ENCODE measurements around the gene TJAP1. TPM values are rescaled to one million over a fixed set of nuclear protein-coding genes. Genes with fewer than 3 reads are reported as not detected.
"Not testable (repeated sequence)": the region's sequence is repeated elsewhere in the genome, so short reads cannot be mapped to it uniquely, and the experiment has no call there.

TJAP1 gene
- total and polyA plus RNA-seq, 4 donors = 6.3 to 38.7 (median 33.1) TPM

DNA sequence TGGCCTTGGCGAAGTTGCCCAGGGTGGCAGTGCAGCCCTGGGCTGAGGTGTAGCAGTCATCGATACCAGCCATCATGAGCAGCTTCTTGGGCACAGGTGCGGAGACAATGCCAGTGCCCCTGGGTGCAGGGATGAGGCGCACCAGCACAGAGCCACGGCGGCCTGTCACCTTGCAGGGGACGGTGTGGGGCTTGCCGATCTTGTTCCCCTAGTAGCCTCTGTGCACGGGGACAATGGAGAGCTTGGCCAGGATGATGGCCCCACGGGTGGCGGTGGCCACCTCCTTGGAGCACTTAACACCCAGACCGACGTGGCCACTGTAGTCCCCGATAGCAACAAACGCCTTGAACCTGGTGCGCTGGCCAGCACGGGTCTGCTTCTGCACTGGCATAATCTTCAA is 61.6 kb downstream of the TJAP1 start:
- WGBS, 2 donors = 96 to 99% methylated on average over 14 to 15 of the region's 17 CpGs
- H3K4me1 ChIP-seq (ENCODE audit: control insufficient read depth in 1 of 2, insufficient read depth in 2 of 2, low read length in 2 of 2); H3K36me3 ChIP-seq (ENCODE audit: control insufficient read depth in 1 of 2, insufficient read depth in 2 of 2, low read length in 1 of 2); ATAC-seq (ENCODE audit: low FRiP score); H3K9me3 ChIP-seq (ENCODE audit: control insufficient read depth, low read length); H3K27ac ChIP-seq (ENCODE audit: low read depth in 1 of 2, low read length in 2 of 2); DNase-seq; intact Hi-C loops (cut with DNase I); H3K4me3 ChIP-seq (ENCODE audit: low read length in 2 of 2); H3K27me3 ChIP-seq (ENCODE audit: control insufficient read depth in 1 of 2, insufficient read depth in 2 of 2, low read length in 1 of 2): not testable (repeated sequence)

DNA sequence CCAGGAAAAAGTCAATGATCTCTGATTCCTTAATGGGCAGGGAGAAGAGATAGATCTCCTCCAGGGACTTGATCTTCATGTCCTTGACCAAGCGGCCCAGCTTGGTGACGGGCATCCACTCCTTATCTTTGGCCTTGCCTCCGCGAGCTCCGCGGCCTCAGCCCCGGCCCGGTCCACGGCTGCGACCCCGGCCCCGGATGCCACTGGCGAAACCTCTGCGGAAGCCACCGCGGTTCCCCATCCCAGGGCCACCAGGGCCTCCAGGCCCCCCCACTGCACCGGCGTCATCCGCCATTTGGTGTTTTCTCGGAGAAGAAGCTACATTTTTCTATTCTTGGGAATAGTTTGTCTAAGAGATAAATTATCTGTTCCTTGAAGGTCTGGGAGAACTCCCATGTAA is 62.0 kb downstream of the TJAP1 start:
- H3K27ac ChIP-seq (ENCODE audit: low read depth in 1 of 2, low read length in 2 of 2); H3K27me3 ChIP-seq (ENCODE audit: control insufficient read depth in 1 of 2, insufficient read depth in 2 of 2, low read length in 1 of 2); H3K4me3 ChIP-seq (ENCODE audit: low read length in 2 of 2); H3K4me1 ChIP-seq (ENCODE audit: control insufficient read depth in 1 of 2, insufficient read depth in 2 of 2, low read length in 2 of 2); H3K36me3 ChIP-seq (ENCODE audit: control insufficient read depth in 1 of 2, insufficient read depth in 2 of 2, low read length in 1 of 2); ATAC-seq (ENCODE audit: low FRiP score); H3K9me3 ChIP-seq (ENCODE audit: control insufficient read depth, low read length); intact Hi-C loops (cut with DNase I); DNase-seq: not testable (repeated sequence)
- WGBS, 2 donors = 97 to 98% methylated on average over 20 of the region's 20 CpGs

DNA sequence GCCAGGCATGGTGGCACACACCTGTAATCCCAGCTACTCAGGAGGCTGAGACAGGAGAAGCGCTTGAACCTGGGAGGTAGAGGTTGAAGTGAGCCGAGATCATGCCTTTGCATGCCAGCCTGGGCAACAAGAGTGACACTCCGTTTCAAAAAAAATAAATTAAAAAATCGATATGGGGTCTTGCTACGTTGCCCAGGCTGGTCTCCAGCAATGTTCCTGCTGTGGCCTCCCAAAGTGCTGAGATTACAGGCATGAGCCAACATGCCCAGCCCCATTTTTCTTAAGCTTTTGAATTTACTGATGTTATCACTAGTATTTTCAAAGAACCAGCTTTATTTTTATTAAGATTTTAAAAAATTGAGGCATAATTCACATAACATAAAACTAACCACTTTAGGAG is 63.1 kb downstream of the TJAP1 start:
- DNase-seq (no peak), ATAC-seq (ENCODE audit: low FRiP score) (no peak)
- Histone ChIP-seq H3K27ac (ENCODE audit: low read depth in 1 of 2, low read length in 2 of 2) (no peak overlapping the region), H3K4me1 (ENCODE audit: control insufficient read depth in 1 of 2, insufficient read depth in 2 of 2, low read length in 2 of 2) (no peaks in the 10 kb centered on the region), H3K27me3 (ENCODE audit: control insufficient read depth in 1 of 2, insufficient read depth in 2 of 2, low read length in 1 of 2) (no peaks in the 10 kb centered on the region), H3K36me3 (ENCODE audit: control insufficient read depth in 1 of 2, insufficient read depth in 2 of 2, low read length in 1 of 2) (no peaks in the 10 kb centered on the region), H3K9me3 (ENCODE audit: control insufficient read depth, low read length) (no peaks in the 10 kb centered on the region), H3K4me3 (ENCODE audit: low read length in 2 of 2) (no peak overlapping the region)
- intact Hi-C loops (cut with DNase I) = no loop called here
- WGBS, 2 donors = 97% methylated on average over 5 of the region's 5 CpGs

DNA sequence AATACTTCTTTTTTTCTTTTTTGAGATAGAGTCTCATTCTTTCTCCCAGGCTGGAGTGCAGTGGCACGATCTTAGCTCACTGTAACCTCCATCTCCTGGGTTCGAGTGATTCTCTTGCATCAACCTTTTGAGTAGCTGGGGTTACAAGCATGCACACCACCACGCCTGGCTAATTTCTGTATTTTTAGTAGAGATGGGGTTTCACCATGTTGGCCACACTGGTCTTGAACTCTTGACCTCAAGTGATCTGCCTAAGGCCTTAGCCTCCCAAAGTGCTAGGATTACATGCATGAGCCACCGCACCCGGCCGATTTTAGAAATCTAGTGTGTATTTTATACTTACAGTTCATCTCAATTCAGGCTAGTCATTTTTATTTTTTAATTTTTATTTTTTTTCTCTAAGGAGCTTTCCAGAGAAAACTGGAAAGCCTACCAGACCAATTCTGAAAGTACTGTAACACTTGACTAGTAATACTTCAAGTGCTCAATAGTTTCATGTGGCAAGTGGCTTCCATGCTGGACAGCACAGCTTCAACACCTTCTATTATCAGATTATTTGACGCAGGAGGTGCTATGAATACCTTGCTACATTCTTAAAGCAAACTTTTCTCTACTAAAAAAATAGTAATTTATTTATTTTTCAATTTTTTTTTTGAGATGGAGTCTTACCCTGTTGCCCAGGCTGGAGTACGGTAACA is 64.6 kb downstream of the TJAP1 start:
- Histone ChIP-seq H3K36me3 (ENCODE audit: control insufficient read depth in 1 of 2, insufficient read depth in 2 of 2, low read length in 1 of 2) (no peaks in the 10 kb centered on the region), H3K27ac (ENCODE audit: low read depth in 1 of 2, low read length in 2 of 2) (no peak overlapping the region), H3K4me1 (ENCODE audit: control insufficient read depth in 1 of 2, insufficient read depth in 2 of 2, low read length in 2 of 2) (no peaks in the 10 kb centered on the region), H3K4me3 (ENCODE audit: low read length in 2 of 2) (no peak overlapping the region), H3K27me3 (ENCODE audit: control insufficient read depth in 1 of 2, insufficient read depth in 2 of 2, low read length in 1 of 2) (no peaks in the 10 kb centered on the region), H3K9me3 (ENCODE audit: control insufficient read depth, low read length) (no peaks in the 10 kb centered on the region)
- no peak for DNase-seq
- 94 to 96% methylated on average over 8 of the region's 8 CpGs for WGBS, 2 donors
- intact Hi-C loops (cut with DNase I) = no loop called here
- no peak for ATAC-seq (ENCODE audit: low FRiP score)

DNA sequence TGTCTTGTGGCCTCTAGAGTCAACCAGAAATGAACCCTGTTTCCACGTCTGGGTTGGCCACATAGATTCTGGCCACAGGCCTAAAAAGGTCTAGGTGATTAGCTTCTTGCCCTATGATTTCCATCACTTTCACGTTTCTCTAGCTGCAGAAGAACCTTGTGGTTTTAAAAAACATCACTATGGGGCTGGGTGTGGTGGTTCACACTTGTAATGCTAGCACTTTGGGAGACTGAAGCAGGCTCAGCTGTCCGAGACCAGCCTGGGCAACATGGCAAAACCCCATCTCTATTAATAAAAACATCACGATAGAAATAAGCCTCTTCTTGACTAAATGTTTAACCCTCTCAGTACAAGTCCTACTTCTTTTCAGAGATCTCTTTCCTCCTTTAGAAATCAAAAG is 67.1 kb downstream of the TJAP1 start:
- Histone ChIP-seq H3K36me3 (ENCODE audit: control insufficient read depth in 1 of 2, insufficient read depth in 2 of 2, low read length in 1 of 2) (peaks cover 4 to 5% of the 10 kb centered on the region in 2 donors), H3K27me3 (ENCODE audit: control insufficient read depth in 1 of 2, insufficient read depth in 2 of 2, low read length in 1 of 2) (no peaks in the 10 kb centered on the region), H3K9me3 (ENCODE audit: control insufficient read depth, low read length) (no peaks in the 10 kb centered on the region), H3K4me3 (ENCODE audit: low read length in 2 of 2) (no peak overlapping the region), H3K27ac (ENCODE audit: low read depth in 1 of 2, low read length in 2 of 2) (no peak overlapping the region), H3K4me1 (ENCODE audit: control insufficient read depth in 1 of 2, insufficient read depth in 2 of 2, low read length in 2 of 2) (no peaks in the 10 kb centered on the region)
- ATAC-seq (ENCODE audit: low FRiP score) (no peak), DNase-seq (no peak)
- intact Hi-C loops (cut with DNase I) = no loop called here
- 61 to 62% methylated on average over 4 of the region's 4 CpGs for WGBS, 2 donors

DNA sequence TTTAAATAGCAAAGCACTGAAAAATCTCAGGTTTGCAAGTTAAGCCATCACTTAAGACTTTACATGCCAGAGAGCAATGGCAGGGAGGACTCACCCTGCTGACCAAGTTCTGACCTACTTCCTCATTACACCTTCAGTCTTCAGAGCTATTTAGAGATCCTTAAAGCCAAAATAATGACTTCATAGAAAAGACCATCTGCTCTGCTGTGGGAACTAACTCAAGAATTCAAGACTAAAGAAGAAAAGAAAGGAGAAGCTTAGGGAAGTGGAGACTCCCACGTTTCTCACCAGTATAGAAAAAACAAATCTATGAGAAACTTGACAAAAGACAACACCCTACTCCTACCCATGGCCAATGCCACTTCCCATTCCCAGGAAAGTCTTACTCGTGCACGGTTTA is 69.9 kb downstream of the TJAP1 start:
- Histone ChIP-seq H3K27ac (ENCODE audit: low read depth in 1 of 2, low read length in 2 of 2) (no peak overlapping the region), H3K4me1 (ENCODE audit: control insufficient read depth in 1 of 2, insufficient read depth in 2 of 2, low read length in 2 of 2) (no peaks in the 10 kb centered on the region), H3K27me3 (ENCODE audit: control insufficient read depth in 1 of 2, insufficient read depth in 2 of 2, low read length in 1 of 2) (no peaks in the 10 kb centered on the region), H3K4me3 (ENCODE audit: low read length in 2 of 2) (no peak overlapping the region), H3K9me3 (ENCODE audit: control insufficient read depth, low read length) (no peaks in the 10 kb centered on the region), H3K36me3 (ENCODE audit: control insufficient read depth in 1 of 2, insufficient read depth in 2 of 2, low read length in 1 of 2) (peaks cover 7 to 8% of the 10 kb centered on the region in 2 donors)
- intact Hi-C loops (cut with DNase I) = no loop called here
- no peak for ATAC-seq (ENCODE audit: low FRiP score)
- DNase-seq = no peak
- 55 to 79% methylated on average over 3 of the region's 3 CpGs for WGBS, 2 donors

Small RNA genes lying within 50 kb of the gene (microRNA-seq; reads per million reads assigned to microRNA genes)
- 0 to 0.60 reads per million in 2 donors for gene MIR6780B

Other genes starting within 250 kb of the TJAP1 start
- 10 to 100 TPM; 10.2 to 18.1 TPM for gene DNPH1, start 248.1 kb upstream of the TJAP1 start, total RNA-seq
- 10 to 100 TPM; 36.8 to 87.4 TPM for gene DNPH1, start 248.1 kb upstream of the TJAP1 start, polyA plus RNA-seq
- gene TTBK1, start 234.1 kb upstream of the TJAP1 start, total RNA-seq = under 1 TPM in 1 of 2 donors, not detected in 1; 0.12 TPM
- not detected for gene TTBK1, start 234.1 kb upstream of the TJAP1 start, polyA plus RNA-seq
- not detected for gene SLC22A7, start 179.3 kb upstream of the TJAP1 start, total RNA-seq
- not detected for gene SLC22A7, start 179.3 kb upstream of the TJAP1 start, polyA plus RNA-seq
- gene CRIP3, start 168.7 kb upstream of the TJAP1 start, total RNA-seq = 1 to 10 TPM in 1 of 2 donors, under 1 TPM in 1; 0.65 to 2.2 TPM
- gene CRIP3, start 168.7 kb upstream of the TJAP1 start, polyA plus RNA-seq = 1 to 10 TPM in 1 of 2 donors, not detected in 1; 1.8 TPM
- 10 to 100 TPM; 12.1 to 21.3 TPM for gene ZNF318, start 107.9 kb upstream of the TJAP1 start, total RNA-seq
- gene ZNF318, start 107.9 kb upstream of the TJAP1 start, polyA plus RNA-seq = 1 to 10 TPM; 2.6 to 9.2 TPM
- 10 to 100 TPM; 19.5 to 30.5 TPM for gene ABCC10, start 50.0 kb upstream of the TJAP1 start, total RNA-seq
- gene ABCC10, start 50.0 kb upstream of the TJAP1 start, polyA plus RNA-seq = 10 to 100 TPM in 1 of 2 donors, 1 to 10 TPM in 1; 1.4 to 35.1 TPM
- not detected for gene DLK2, start 22.0 kb upstream of the TJAP1 start, total RNA-seq
- not detected for gene DLK2, start 22.0 kb upstream of the TJAP1 start, polyA plus RNA-seq
- under 1 TPM; 0.39 to 0.62 TPM for gene LRRC73, start 32.8 kb downstream of the TJAP1 start, total RNA-seq
- gene LRRC73, start 32.8 kb downstream of the TJAP1 start, polyA plus RNA-seq = 1 to 10 TPM in 1 of 2 donors, under 1 TPM in 1; 0.50 to 1.6 TPM
- 10 to 100 TPM; 64.5 to 78.5 TPM for gene YIPF3, start 39.4 kb downstream of the TJAP1 start, total RNA-seq
- 100 to 1,000 TPM in 1 of 2 donors, 10 to 100 TPM in 1; 33.4 to 103 TPM for gene YIPF3, start 39.4 kb downstream of the TJAP1 start, polyA plus RNA-seq
- 10 to 100 TPM; 27.4 to 27.6 TPM for gene POLR1C, start 39.5 kb downstream of the TJAP1 start, total RNA-seq
- gene POLR1C, start 39.5 kb downstream of the TJAP1 start, polyA plus RNA-seq = 10 to 100 TPM; 11.0 to 16.5 TPM
- gene XPO5, start 98.5 kb downstream of the TJAP1 start, total RNA-seq = 10 to 100 TPM; 19.7 to 30.6 TPM
- gene XPO5, start 98.5 kb downstream of the TJAP1 start, polyA plus RNA-seq = 10 to 100 TPM in 1 of 2 donors, 1 to 10 TPM in 1; 2.6 to 13.7 TPM
- gene POLH, start 98.6 kb downstream of the TJAP1 start, total RNA-seq = 10 to 100 TPM in 1 of 2 donors, 1 to 10 TPM in 1; 8.3 to 15.2 TPM
- 1 to 10 TPM; 3.6 to 5.5 TPM for gene POLH, start 98.6 kb downstream of the TJAP1 start, polyA plus RNA-seq
- 10 to 100 TPM; 60.3 to 62.6 TPM for gene GTPBP2, start 151.7 kb downstream of the TJAP1 start, total RNA-seq
- gene GTPBP2, start 151.7 kb downstream of the TJAP1 start, polyA plus RNA-seq = 10 to 100 TPM; 22.9 to 62.8 TPM
- 10 to 100 TPM; 13.6 TPM for gene MAD2L1BP, start 158.3 kb downstream of the TJAP1 start, total RNA-seq
- 10 to 100 TPM; 19.2 to 24.3 TPM for gene MAD2L1BP, start 158.3 kb downstream of the TJAP1 start, polyA plus RNA-seq
- gene RSPH9, start 167.5 kb downstream of the TJAP1 start, total RNA-seq = under 1 TPM; 0.23 to 0.75 TPM
- gene RSPH9, start 167.5 kb downstream of the TJAP1 start, polyA plus RNA-seq = under 1 TPM; 0.13 to 0.54 TPM
- 10 to 100 TPM; 26.1 to 26.5 TPM for gene MRPS18A, start 210.2 kb downstream of the TJAP1 start, total RNA-seq
- 10 to 100 TPM; 41.8 to 50.2 TPM for gene MRPS18A, start 210.2 kb downstream of the TJAP1 start, polyA plus RNA-seq